SK-N-SH treated with all-trans-retinoic acid at 6 μM for 48 hours (cell line): Measurements from ENCODE around the gene DEPDC5.

Experiments
- ATAC-seq: fragments of 200-7000 bp; cut with Tn5 transposase; 3 replicates; pipeline ENCODE4 v1.9.1; 2020; ENCODE audit warnings: mild to moderate bottlenecking, moderate library complexity
- BACH2 ChIP-seq: fragments of 250-450 bp; sonication (Bioruptor Pico); IDR thresholded peaks from 2 replicates; pipeline ENCODE4 v1.9.0; 2021; ENCODE audit warnings: mild to moderate bottlenecking, borderline replicate concordance
- ESRRG ChIP-seq: fragments of 250-450 bp; sonication (Bioruptor Pico); IDR thresholded peaks from 2 replicates; pipeline ENCODE4 v1.6.1; 2021; ENCODE audit warnings: mild to moderate bottlenecking
- GLIS3 ChIP-seq: fragments of 250-450 bp; sonication (Bioruptor Pico); IDR thresholded peaks from 2 replicates; pipeline ENCODE4 v1.5.0; 2020; ENCODE audit warnings: mild to moderate bottlenecking, moderate library complexity
- ISL1 ChIP-seq: fragments of 250-450 bp; sonication (Bioruptor Pico); IDR thresholded peaks from 2 replicates; pipeline ENCODE4 v2.1.2; 2022; ENCODE audit warnings: mild to moderate bottlenecking, moderate library complexity
- PPARA ChIP-seq: fragments of 250-450 bp; sonication (Bioruptor Pico); IDR thresholded peaks from 2 replicates; pipeline ENCODE4 v1.5.0; 2020; ENCODE audit warnings: mild to moderate bottlenecking, borderline replicate concordance
- RARB ChIP-seq: fragments of 250-450 bp; sonication (Bioruptor Pico); IDR thresholded peaks from 2 replicates; pipeline ENCODE4 v1.8.0; 2021; ENCODE audit warnings: mild to moderate bottlenecking, moderate library complexity
- TCF4 ChIP-seq: fragments of 250-450 bp; sonication (Bioruptor Pico); IDR thresholded peaks from 2 replicates; pipeline ENCODE4 v1.8.0; 2021; ENCODE audit warnings: mild to moderate bottlenecking, moderate library complexity, borderline replicate concordance
- TOX ChIP-seq: fragments of 250-450 bp; sonication (Bioruptor Pico); IDR thresholded peaks from 2 replicates; pipeline ENCODE4 v1.8.0; 2021; ENCODE audit warnings: mild to moderate bottlenecking, moderate library complexity, borderline replicate concordance
- ZFP3 ChIP-seq: fragments of 250-450 bp; sonication (Bioruptor Pico); IDR thresholded peaks from 2 replicates; pipeline ENCODE4 v1.5.0; 2020; ENCODE audit warnings: mild to moderate bottlenecking, moderate library complexity
- ZNF565 ChIP-seq: fragments of 450-650 bp; formaldehyde crosslinking; conservative IDR thresholded peaks from 2 replicates; pipeline ENCODE4 v1.5.0; 2020; ENCODE audit warnings: low read depth, mild to moderate bottlenecking, moderate library complexity
- ZNF70 ChIP-seq: fragments of 450-650 bp; formaldehyde crosslinking; IDR thresholded peaks from 2 replicates; pipeline ENCODE4 v1.5.0; 2020; ENCODE audit warnings: mild to moderate bottlenecking, moderate library complexity
- ZNF8 ChIP-seq: fragments of 450-650 bp; formaldehyde crosslinking; IDR thresholded peaks from 2 replicates; pipeline ENCODE4 v1.5.0; 2020; ENCODE audit warnings: mild to moderate bottlenecking, moderate library complexity
- TF ChIP-seq, protein P1 (sequence below): fragments of 250-450 bp; sonication (Bioruptor Pico); IDR thresholded peaks from 2 replicates; pipeline ENCODE4 v1.5.1; 2020; ENCODE audit warnings: low read depth, mild to moderate bottlenecking, moderate library complexity
- TF ChIP-seq, protein P2 (sequence below): fragments of 250-450 bp; sonication (Bioruptor Pico); IDR thresholded peaks from 2 replicates; pipeline ENCODE4 v1.8.0; 2020; ENCODE audit warnings: mild to moderate bottlenecking, moderate library complexity, borderline replicate concordance
- TF ChIP-seq, protein P3 (sequence below): fragments of 250-450 bp; sonication (Bioruptor Pico); IDR thresholded peaks from 2 replicates; pipeline ENCODE4 v1.5.1; 2021; ENCODE audit warnings: mild to moderate bottlenecking, moderate library complexity
- TF ChIP-seq, protein P4 (sequence below): fragments of 250-450 bp; sonication (Bioruptor Pico); IDR thresholded peaks from 2 replicates; pipeline ENCODE4 v1.5.0; 2020; ENCODE audit warnings: mild to moderate bottlenecking, moderate library complexity

The DEPDC5 gene

GRCh38 chr22:31749636-31750364 lies 4.0 kb upstream of the DEPDC5 start, which contains the start of gene PRR14L:
Gene PRR14L (minus strand): TSS chr22:31750132. CDS start chr22:31738860, 11,272 bp downstream.
- ATAC-seq = peak; percentile 80
- no peak for TF ChIP-seq ISL1 (CRISPR knock-in tag)
- TF ChIP-seq, protein P1, sequence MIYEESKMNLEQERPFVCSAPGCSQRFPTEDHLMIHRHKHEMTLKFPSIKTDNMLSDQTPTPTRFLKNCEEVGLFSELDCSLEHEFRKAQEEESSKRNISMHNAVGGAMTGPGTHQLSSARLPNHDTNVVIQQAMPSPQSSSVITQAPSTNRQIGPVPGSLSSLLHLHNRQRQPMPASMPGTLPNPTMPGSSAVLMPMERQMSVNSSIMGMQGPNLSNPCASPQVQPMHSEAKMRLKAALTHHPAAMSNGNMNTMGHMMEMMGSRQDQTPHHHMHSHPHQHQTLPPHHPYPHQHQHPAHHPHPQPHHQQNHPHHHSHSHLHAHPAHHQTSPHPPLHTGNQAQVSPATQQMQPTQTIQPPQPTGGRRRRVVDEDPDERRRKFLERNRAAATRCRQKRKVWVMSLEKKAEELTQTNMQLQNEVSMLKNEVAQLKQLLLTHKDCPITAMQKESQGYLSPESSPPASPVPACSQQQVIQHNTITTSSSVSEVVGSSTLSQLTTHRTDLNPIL = no peak
- TF ChIP-seq TCF4 (CRISPR knock-in tag) = no peak
- TF ChIP-seq ZNF70 (CRISPR knock-in tag) = no peak
- TF ChIP-seq ZFP3 (CRISPR knock-in tag) = peak; percentile 58
- TF ChIP-seq GLIS3 (CRISPR knock-in tag) = no peak
- TF ChIP-seq, protein P2, sequence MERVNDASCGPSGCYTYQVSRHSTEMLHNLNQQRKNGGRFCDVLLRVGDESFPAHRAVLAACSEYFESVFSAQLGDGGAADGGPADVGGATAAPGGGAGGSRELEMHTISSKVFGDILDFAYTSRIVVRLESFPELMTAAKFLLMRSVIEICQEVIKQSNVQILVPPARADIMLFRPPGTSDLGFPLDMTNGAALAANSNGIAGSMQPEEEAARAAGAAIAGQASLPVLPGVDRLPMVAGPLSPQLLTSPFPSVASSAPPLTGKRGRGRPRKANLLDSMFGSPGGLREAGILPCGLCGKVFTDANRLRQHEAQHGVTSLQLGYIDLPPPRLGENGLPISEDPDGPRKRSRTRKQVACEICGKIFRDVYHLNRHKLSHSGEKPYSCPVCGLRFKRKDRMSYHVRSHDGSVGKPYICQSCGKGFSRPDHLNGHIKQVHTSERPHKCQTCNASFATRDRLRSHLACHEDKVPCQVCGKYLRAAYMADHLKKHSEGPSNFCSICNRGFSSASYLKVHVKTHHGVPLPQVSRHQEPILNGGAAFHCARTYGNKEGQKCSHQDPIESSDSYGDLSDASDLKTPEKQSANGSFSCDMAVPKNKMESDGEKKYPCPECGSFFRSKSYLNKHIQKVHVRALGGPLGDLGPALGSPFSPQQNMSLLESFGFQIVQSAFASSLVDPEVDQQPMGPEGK (CRISPR knock-in tag) = 0 out of 2 replicates have a peak, but pooled peaks have one; percentile 41
- TF ChIP-seq BACH2 (CRISPR knock-in tag) = no peak
- TF ChIP-seq, protein P3, sequence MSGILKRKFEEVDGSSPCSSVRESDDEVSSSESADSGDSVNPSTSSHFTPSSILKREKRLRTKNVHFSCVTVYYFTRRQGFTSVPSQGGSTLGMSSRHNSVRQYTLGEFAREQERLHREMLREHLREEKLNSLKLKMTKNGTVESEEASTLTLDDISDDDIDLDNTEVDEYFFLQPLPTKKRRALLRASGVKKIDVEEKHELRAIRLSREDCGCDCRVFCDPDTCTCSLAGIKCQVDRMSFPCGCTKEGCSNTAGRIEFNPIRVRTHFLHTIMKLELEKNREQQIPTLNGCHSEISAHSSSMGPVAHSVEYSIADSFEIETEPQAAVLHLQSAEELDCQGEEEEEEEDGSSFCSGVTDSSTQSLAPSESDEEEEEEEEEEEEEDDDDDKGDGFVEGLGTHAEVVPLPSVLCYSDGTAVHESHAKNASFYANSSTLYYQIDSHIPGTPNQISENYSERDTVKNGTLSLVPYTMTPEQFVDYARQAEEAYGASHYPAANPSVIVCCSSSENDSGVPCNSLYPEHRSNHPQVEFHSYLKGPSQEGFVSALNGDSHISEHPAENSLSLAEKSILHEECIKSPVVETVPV (CRISPR knock-in tag) = no peak
- TF ChIP-seq, protein P4, sequence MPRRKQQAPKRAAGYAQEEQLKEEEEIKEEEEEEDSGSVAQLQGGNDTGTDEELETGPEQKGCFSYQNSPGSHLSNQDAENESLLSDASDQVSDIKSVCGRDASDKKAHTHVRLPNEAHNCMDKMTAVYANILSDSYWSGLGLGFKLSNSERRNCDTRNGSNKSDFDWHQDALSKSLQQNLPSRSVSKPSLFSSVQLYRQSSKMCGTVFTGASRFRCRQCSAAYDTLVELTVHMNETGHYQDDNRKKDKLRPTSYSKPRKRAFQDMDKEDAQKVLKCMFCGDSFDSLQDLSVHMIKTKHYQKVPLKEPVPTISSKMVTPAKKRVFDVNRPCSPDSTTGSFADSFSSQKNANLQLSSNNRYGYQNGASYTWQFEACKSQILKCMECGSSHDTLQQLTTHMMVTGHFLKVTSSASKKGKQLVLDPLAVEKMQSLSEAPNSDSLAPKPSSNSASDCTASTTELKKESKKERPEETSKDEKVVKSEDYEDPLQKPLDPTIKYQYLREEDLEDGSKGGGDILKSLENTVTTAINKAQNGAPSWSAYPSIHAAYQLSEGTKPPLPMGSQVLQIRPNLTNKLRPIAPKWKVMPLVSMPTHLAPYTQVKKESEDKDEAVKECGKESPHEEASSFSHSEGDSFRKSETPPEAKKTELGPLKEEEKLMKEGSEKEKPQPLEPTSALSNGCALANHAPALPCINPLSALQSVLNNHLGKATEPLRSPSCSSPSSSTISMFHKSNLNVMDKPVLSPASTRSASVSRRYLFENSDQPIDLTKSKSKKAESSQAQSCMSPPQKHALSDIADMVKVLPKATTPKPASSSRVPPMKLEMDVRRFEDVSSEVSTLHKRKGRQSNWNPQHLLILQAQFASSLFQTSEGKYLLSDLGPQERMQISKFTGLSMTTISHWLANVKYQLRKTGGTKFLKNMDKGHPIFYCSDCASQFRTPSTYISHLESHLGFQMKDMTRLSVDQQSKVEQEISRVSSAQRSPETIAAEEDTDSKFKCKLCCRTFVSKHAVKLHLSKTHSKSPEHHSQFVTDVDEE (CRISPR knock-in tag) = peak; percentile 42; the same call in 1 of the 2 replicates
- TF ChIP-seq ZNF565 (CRISPR knock-in tag) = no peak

DNA sequence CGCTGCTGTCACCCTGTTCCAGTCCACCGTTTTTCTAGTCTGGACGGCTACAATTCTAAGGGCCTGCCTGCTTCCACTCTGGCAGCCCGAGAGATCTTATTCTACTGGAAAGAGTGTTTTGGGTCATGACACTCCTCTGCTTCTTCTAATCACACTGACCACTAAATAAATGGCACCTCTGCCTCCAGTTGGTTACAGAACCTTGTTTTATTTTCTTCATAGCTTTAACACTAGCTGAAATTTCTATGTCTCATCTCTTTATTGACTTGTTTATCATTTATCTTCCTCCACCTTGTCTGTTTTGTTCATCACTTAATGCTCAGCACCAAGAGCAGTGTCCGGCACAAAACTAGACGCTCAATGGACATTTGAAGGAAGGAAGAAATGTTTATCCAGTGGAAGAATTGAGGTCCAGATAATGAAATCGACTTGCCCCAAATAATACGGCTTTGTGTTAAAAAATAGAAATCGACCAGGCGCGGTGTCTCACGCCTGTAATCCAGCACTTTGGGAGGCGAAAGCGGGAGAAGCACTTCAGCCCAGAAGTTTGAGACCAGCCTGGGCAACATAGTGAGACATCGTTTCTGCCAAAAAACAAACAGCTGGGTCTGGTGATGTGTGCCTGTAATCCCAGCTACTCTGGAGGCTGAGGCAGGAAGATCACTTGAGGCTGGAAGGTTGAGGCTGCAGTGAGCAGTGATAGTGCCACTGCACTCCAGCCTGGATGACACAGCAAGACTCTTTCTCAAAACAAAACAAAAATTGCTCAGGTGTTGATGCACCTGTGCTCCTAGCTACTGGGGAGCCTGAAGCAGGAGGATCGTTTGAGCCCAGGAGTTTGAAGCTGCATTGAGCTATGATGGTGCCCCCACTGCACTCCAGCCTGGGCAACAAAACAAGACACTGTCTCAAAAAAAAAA lies 3.2 kb upstream of the DEPDC5 start:
- TF ChIP-seq RARB (CRISPR knock-in tag) = no peak
- no peak for TF ChIP-seq PPARA
- TF ChIP-seq ZNF8 = no peak
- TF ChIP-seq TCF4 (CRISPR knock-in tag) = no peak
- TF ChIP-seq, protein P1 = no peak
- no peak for TF ChIP-seq TOX (CRISPR knock-in tag)
- TF ChIP-seq, protein P2 (CRISPR knock-in tag) = no peak
- no peak for TF ChIP-seq ESRRG (CRISPR knock-in tag)
- TF ChIP-seq, all 23 proteins: peak for 0
- no peak for ATAC-seq
